PFSK-1 (cell line): ENCODE measurements around the gene WDPCP.

Source experiments
- FOXP2 ChIP-seq: optimal IDR thresholded peaks from 2 replicates; pipeline ENCODE3; 2011; ENCODE audit warnings: borderline replicate concordance, control low read depth, inconsistent platforms; ENCODE audit not compliant: insufficient read depth; ENCODE audit errors: extremely low read length, extremely low read depth
- POLR2AphosphoS5 ChIP-seq: IDR thresholded peaks from 2 replicates; pipeline ENCODE4 v1.6.1; 2012; ENCODE audit warnings: low read depth, mild to moderate bottlenecking, control low read depth, low read length, moderate library complexity
- REST ChIP-seq, 2 experiments: IDR thresholded peaks; 2 replicates each; pipeline versions ENCODE4 v1.6.1 to v1.8.0; 2011 to 2012; ENCODE audit warnings: low read depth in 2 of 2, low read length in 2 of 2, control low read depth in 1 of 2, inconsistent platforms in 1 of 2, mild to moderate bottlenecking in 1 of 2, moderate library complexity in 1 of 2; ENCODE audit not compliant: insufficient read depth in 1 of 2
- SIN3A ChIP-seq: IDR thresholded peaks from 2 replicates; pipeline ENCODE4 v1.6.1; 2012; ENCODE audit warnings: mild to moderate bottlenecking, low read length, moderate library complexity, borderline replicate concordance; ENCODE audit not compliant: insufficient read depth
- TAF1 ChIP-seq: IDR thresholded peaks from 2 replicates; pipeline ENCODE4 v1.6.1; 2012; ENCODE audit warnings: low read length, control low read depth, borderline replicate concordance; ENCODE audit not compliant: insufficient read depth

The WDPCP gene

DNA sequence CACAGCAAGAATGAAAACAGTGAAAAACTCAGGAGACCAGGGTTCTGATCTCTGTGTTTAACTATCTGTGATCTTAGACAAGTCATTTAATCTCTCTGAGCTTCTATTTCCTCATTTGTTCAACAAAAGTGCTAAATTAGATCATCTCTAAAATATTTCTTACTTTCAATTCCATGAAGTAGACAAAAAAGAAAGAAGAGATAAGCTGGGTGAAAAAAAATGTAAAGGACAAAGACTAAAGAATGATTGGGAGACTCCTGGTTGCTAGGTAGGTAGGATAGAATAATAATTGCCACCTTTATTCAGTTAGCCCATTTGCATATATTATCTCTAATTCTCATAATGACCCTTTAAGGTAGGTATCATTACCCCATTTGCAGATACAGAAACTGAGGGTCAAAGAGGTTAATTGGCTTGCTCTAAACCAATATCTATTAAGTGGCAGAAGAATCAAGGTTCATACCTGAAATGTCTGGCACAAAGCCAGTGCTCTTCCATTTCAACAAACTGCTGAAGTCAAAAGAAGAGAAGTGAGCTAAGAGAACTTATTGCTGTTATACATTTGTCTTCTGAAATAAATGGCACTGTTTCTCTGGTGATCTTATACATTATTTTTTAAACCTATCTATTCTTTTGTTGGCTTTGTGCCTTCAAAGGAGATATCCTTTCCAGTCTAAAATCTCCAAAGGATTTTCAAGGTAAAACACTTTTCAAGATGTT, 395.9 kb downstream of the WDPCP start:
- no peak for TF ChIP-seq FOXP2
- no peak for TF ChIP-seq TAF1
- no peak for TF ChIP-seq REST (IDR thresholded peaks at IDR 0.05; ENCODE audit: insufficient read depth in 1 of 2, low read depth in 2 of 2, low read length in 2 of 2)
- no peak for TF ChIP-seq SIN3A
- TF ChIP-seq POLR2AphosphoS5, result no peak

DNA sequence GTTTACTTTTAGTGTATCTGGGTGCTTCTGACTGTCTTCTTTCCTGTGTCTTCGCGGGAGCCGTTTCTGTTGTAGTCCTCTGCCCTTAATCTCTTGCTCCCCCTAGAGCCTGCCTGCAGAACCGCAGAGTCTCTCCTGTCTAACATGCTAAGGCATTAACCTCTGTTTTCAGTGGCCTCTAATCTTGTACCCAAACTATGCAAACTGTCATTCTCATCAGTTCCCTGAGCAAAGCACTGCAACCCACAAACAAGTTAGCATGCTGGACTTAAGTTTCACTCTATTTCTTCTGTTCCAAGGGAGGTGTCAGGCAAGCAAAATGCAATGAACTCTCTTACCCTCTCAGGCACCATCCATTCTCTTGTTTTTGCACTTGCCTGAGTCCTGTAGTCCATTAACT, 399.3 kb downstream of the WDPCP start:
- TF ChIP-seq SIN3A (no peak), REST (IDR thresholded peaks at IDR 0.05; ENCODE audit: insufficient read depth in 1 of 2, low read depth in 2 of 2, low read length in 2 of 2) (no peak), POLR2AphosphoS5 (no peak), FOXP2 (no peak), TAF1 (no peak)

DNA sequence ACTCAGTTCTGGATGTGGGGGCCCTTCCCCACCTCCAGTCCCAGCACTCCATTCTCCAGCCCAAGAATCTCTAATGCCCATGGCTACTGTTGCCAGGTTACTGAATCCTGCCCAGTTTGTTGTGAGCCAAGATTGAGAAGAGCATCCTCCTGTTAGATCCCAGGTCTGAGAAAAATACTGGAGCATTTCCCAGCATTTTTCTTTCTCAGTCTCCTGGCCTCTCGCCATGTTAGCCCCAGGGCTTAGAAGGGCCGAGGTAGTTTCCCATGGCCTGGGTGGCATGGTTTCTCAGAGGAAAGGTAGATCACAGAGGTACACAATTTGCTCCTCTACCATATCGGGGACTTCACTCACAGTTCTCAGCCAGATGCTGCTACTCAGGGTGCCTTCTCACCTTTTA, 401.9 kb downstream of the WDPCP start:
- no peak for TF ChIP-seq REST (IDR thresholded peaks at IDR 0.05; ENCODE audit: insufficient read depth in 1 of 2, low read depth in 2 of 2, low read length in 2 of 2)

DNA sequence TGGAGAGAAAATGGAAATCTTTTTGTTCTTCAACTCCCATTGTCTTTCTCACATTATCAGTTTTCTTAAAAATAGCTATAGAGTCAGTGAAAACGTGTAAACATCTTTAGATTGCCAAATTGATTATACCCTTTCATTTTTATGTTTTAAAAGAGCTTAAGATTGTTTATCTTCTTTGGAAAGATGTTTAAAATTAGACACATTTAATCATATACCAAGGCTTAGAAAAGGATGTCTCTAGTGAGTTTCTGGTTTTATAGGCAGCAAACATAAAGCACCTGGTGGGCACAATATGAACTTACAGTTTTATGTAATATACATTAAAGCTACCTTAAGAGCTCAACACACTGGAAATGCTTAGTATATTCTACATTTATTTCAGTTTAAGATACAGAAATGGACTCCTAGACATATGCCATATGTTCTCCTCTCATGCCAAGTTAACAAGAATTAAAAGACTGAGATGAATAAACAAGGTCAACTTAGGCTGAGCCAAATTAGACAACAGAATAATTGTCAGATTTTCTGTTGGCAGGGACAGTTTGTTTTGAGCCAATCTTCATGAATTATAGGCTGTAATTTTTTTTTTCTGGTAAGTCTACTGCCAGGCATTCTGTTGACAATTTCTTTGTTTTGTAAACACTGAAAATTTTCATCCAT, 425.0 kb downstream of the WDPCP start:
- TF ChIP-seq POLR2AphosphoS5 (no peak), FOXP2 (no peak), SIN3A (no peak)

GRCh38 chr2:63159262-63159661, 429.0 kb downstream of the WDPCP start:
- no peak for TF ChIP-seq POLR2AphosphoS5
- no peak for TF ChIP-seq REST (IDR thresholded peaks at IDR 0.05; ENCODE audit: insufficient read depth in 1 of 2, low read depth in 2 of 2, low read length in 2 of 2)
- TF ChIP-seq TAF1, result no peak
- TF ChIP-seq SIN3A, result no peak
- TF ChIP-seq FOXP2, result no peak
